Measurements from ENCODE around the gene P2RY6. TPM values are rescaled to one million over a fixed set of nuclear protein-coding genes. Genes with fewer than 3 reads are reported as not detected.

The P2RY6 gene
- total RNA-seq, 1 donor, result 1.2 TPM

DNA sequence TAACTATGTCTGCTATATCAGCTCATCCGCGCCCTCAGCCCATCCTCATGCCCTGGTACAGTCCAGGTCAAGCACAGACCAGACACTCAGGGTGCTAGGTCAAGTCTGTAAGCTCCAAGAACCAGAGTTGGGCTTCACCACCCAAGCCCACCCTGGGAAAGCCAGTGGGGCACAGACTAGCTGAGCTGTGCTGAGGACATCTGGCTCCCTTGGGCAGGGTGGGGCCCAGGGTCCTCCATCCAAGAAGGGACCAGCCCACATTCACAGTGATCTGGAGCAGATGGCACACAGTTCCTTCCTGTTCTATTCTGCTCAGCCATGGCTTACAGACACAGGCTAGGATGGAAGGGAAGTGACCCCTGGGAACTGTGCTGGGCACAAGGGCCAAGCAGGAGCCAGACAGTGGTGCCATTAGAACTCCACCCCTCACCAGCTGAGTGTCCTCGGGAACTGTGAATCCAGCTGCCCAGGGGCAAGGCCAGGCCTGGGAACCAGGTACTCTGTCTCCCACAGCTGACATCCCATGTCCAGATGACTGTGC is 9.1 kb downstream of the P2RY6 start:
- no peak overlapping the region for H3K4me3 ChIP-seq (ENCODE audit: low read depth, low read length)
- TF ChIP-seq, protein P1, sequence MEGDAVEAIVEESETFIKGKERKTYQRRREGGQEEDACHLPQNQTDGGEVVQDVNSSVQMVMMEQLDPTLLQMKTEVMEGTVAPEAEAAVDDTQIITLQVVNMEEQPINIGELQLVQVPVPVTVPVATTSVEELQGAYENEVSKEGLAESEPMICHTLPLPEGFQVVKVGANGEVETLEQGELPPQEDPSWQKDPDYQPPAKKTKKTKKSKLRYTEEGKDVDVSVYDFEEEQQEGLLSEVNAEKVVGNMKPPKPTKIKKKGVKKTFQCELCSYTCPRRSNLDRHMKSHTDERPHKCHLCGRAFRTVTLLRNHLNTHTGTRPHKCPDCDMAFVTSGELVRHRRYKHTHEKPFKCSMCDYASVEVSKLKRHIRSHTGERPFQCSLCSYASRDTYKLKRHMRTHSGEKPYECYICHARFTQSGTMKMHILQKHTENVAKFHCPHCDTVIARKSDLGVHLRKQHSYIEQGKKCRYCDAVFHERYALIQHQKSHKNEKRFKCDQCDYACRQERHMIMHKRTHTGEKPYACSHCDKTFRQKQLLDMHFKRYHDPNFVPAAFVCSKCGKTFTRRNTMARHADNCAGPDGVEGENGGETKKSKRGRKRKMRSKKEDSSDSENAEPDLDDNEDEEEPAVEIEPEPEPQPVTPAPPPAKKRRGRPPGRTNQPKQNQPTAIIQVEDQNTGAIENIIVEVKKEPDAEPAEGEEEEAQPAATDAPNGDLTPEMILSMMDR (IDR thresholded peaks at IDR 0.05; ENCODE audit: insufficient read depth, low read length), result no peak
- DNase-seq (ENCODE audit: low read depth), result no peak

DNA sequence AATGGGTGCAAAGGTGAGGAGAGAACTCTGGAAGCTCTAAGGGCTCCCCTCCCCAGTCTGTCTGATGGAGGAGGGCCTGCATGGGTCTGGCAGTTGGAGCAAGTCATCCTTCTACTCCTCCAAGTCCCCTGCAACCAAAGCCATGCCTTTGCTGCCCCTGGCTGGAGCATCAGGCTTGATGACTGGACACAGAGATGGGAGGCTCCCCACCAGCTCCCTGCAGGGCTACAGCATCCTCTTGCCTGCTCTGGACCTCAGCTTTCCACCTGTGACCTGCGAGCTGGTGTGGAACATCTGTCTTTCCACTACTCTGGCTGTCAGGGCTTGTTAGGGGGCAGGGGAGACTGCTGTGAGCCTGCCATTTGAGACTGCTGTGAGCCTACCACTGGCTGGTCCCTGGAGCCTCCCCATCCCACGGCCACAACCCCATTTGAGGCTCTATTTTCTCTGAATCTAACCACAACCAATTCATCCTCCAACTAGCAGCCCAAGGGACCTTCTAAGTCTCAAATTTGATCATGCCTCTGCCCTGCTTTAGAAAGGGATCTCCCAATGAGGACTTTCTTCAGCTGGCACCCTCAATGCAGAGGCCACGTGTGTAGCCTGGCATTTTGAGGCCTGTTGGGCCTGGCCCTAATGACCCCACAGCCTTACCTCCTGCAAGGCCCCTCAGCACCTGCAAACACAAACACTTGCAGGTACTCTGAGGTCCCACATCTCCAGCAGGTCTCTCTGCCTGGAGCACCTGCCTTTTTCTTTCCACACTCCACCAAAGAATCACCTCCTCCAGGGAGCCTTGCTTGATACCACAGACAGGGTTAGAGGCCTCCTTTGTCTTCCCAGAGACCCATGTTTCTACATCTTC is 9.9 kb downstream of the P2RY6 start:
- H3K4me3 ChIP-seq (ENCODE audit: low read depth, low read length), result no peak overlapping the region
- no peak for DNase-seq (ENCODE audit: low read depth)
- TF ChIP-seq, protein P1 (IDR thresholded peaks at IDR 0.05; ENCODE audit: insufficient read depth, low read length), result no peak

DNA sequence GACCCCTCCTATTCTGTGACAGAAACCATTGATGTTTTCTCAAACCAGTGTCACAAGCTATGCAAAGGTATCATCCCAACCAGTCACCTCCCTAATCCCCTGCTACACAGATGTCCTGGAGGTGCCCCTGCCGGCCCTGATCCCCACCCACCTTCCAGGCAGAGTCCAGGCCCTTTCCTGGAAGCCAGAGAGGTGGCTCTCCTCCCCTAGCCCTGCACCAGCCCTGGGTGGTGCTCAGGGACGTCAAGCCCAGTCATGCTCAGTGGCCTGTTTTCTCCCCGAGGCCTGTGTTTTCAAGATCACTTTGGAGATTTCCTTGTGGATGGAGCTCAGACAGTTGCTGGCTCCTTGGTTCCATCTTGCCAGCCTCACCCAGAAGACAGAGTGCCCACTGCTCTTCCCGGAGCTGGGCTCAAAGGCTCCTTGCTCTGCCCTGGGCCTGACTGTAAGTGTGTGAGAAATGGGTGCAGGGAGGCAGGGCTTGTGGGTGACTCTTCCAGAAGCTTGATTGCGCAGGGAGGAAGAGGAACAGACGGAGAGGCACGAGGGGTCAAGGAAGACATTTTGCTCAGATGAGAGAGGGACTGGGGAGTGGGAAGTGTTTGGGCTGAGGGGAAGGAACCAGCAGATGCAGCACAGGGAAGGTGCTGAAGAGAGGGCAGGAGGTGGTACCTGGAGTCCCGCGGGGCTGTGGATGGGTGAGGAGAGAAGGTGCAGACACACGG is 11.3 kb downstream of the P2RY6 start:
- DNase-seq (ENCODE audit: low read depth), result no peak
- no peak overlapping the region for H3K4me3 ChIP-seq (ENCODE audit: low read depth, low read length)
- TF ChIP-seq, protein P1 (IDR thresholded peaks at IDR 0.05; ENCODE audit: insufficient read depth, low read length), result no peak

DNA sequence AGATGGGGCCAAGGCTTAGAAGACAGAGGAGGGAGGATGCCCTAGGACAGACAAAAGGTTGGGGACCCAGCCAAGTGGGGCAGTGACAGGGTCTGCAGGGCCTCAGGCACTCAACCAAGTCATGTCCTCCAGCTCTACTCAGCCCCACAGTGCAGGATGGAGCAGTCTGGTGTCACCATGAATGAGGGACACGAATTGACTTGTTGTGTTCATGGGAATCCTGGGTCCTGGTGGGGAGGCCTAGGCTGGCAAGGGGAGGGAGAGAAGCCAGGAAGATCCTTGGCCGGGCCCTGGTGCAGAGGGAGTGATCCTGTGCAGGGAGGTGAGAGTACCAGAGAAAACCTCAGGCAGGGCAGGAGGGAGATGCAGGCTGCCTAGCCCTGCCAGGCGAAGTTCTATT is 12.0 kb downstream of the P2RY6 start:
- no peak for DNase-seq (ENCODE audit: low read depth)
- TF ChIP-seq, protein P1 (IDR thresholded peaks at IDR 0.05; ENCODE audit: insufficient read depth, low read length), result no peak

DNA sequence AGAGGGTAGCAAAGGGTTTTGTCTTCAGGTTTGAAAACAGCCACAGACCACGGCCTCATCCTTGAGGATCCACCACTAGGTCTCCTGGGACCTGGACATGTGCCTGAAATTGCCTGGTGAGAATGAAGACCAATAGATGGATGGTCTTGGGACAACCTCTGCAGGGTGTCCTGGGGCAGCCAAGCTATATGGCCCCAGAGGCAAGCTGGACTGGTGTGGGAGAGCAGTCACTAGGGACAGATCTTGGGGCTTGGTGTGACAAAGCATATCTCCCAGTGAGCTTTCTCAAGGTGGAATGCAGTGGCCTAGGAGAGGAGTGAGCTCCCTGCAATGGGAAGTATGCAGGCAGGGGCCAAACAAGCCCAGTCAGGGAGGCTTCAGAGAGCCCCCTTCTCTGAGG is 13.6 kb downstream of the P2RY6 start:
- no peak overlapping the region for H3K4me3 ChIP-seq (ENCODE audit: low read depth, low read length)
- no peak for DNase-seq (ENCODE audit: low read depth)

More for the DNA sequence above, 12.0 kb downstream of the P2RY6 start:
- no peak overlapping the region for H3K4me3 ChIP-seq (ENCODE audit: low read depth, low read length)

DNA sequence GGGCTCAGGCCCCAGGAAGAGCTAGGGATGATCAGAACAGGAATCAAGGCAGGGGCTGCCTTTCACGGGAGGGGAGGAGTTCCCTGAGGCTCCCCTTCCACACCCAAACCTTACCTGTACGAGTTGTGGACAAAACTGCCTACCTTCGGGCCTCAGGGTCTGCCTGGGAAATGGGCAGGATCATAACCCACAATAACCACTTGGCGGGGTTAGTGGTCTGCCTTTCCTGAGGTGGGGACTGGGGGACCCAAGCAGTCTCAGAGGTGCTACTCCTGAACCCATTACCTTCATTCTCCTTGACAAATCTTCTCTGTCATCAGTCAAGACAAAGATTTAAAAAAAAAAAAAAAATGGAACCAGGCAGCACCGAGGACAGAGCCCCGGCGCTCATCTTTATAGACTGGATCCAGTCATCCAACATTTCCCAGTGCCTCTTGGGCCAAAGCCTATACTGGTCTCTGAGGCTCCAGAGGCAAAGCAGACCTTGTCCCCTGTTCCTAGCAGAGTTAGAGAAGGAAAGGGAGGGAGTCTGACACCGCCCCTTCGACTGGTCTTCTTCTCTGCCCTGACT is 14.2 kb downstream of the P2RY6 start:
- DNase-seq (ENCODE audit: low read depth), result no peak
- no peak overlapping the region for H3K4me3 ChIP-seq (ENCODE audit: low read depth, low read length)
- TF ChIP-seq, protein P1 (IDR thresholded peaks at IDR 0.05; ENCODE audit: insufficient read depth, low read length), result no peak

More for the DNA sequence above, 13.6 kb downstream of the P2RY6 start:
- TF ChIP-seq, protein P1 (IDR thresholded peaks at IDR 0.05; ENCODE audit: insufficient read depth, low read length), result no peak

Measured in fibroblast of the aortic adventitia (primary cell).